Measurements from ENCODE around the gene TNFAIP8L2. TPM values are rescaled to one million over a fixed set of nuclear protein-coding genes. Genes with fewer than 3 reads are reported as not detected.

Gene TNFAIP8L2
- total RNA-seq, 1 donor from 2014 or later: not detected

GRCh38 chr1:151166505-151166956, 10.1 kb downstream of the TNFAIP8L2 start:
- peaks cover 3% of the 10 kb centered on the region for H3K27me3 Mint-ChIP-seq (ENCODE audit: low read depth)
- H3K9me3 Mint-ChIP-seq: no peaks in the 10 kb centered on the region
- peaks cover 28% of the 10 kb centered on the region for H3K4me1 Mint-ChIP-seq
- peak overlapping the region; percentile 93 for H3K4me3 Mint-ChIP-seq
- H3K27ac Mint-ChIP-seq (ENCODE audit: unreplicated experiment): peak overlapping the region; percentile 94
- no peak for TF ChIP-seq CTCF (conservative IDR thresholded peaks at IDR 0.05)
- peaks cover 6% of the 10 kb centered on the region for H3K36me3 Mint-ChIP-seq (ENCODE audit: low read depth)
- no peak for DNase-seq (ENCODE audit: low read depth, low spot score)

- peaks cover 3% of the 10 kb centered on the region for H3K27me3 Mint-ChIP-seq (ENCODE audit: low read depth)
- no peak for TF ChIP-seq CTCF (conservative IDR thresholded peaks at IDR 0.05)
- no peak for DNase-seq (ENCODE audit: low read depth, low spot score)
- peak overlapping the region; percentile 93 for H3K4me3 Mint-ChIP-seq
- H3K36me3 Mint-ChIP-seq (ENCODE audit: low read depth): peaks cover 6% of the 10 kb centered on the region
- no peaks in the 10 kb centered on the region for H3K9me3 Mint-ChIP-seq
- H3K4me1 Mint-ChIP-seq: peaks cover 28% of the 10 kb centered on the region
- H3K27ac Mint-ChIP-seq (ENCODE audit: unreplicated experiment): no peak overlapping the region
These were observed 10.7 kb downstream of the TNFAIP8L2 start for GRCh38 chr1:151167116-151167515.

GRCh38 chr1:151171190-151171589, 14.7 kb downstream of the TNFAIP8L2 start:
- no peak overlapping the region for H3K27ac Mint-ChIP-seq (ENCODE audit: unreplicated experiment)

GRCh38 chr1:151175041-151175741, 18.7 kb downstream of the TNFAIP8L2 start:
- H3K27ac Mint-ChIP-seq (ENCODE audit: unreplicated experiment): no peak overlapping the region
- H3K36me3 Mint-ChIP-seq (ENCODE audit: low read depth): peaks cover 12% of the 10 kb centered on the region

More at GRCh38 chr1:151171190-151171589, 14.7 kb downstream of the TNFAIP8L2 start:
- Mint-ChIP-seq H3K4me3 (peak overlapping the region; percentile 13), H3K4me1 (peaks cover 9% of the 10 kb centered on the region), H3K36me3 (ENCODE audit: low read depth) (peaks cover 7% of the 10 kb centered on the region), H3K9me3 (no peaks in the 10 kb centered on the region), H3K27me3 (ENCODE audit: low read depth) (no peaks in the 10 kb centered on the region)
- TF ChIP-seq CTCF (conservative IDR thresholded peaks at IDR 0.05): no peak
- DNase-seq (ENCODE audit: low read depth, low spot score): no peak

GRCh38 chr1:151175863-151176262, 19.4 kb downstream of the TNFAIP8L2 start, which contains the start of gene TMOD4:
Gene TMOD4 (minus strand): TSS chr1:151175981. CDS start chr1:151174875, 1,106 bp downstream.
- DNase-seq (ENCODE audit: low read depth, low spot score): no peak
- no peaks in the 10 kb centered on the region for H3K9me3 Mint-ChIP-seq
- TF ChIP-seq CTCF (conservative IDR thresholded peaks at IDR 0.05): peak; percentile 58
- H3K4me1 Mint-ChIP-seq: no peaks in the 10 kb centered on the region
- no peak within 1 kb of the TSS for H3K27ac Mint-ChIP-seq (ENCODE audit: unreplicated experiment)
- no peaks in the 10 kb centered on the region for H3K27me3 Mint-ChIP-seq (ENCODE audit: low read depth)
- peaks cover 16% of the 10 kb centered on the region for H3K36me3 Mint-ChIP-seq (ENCODE audit: low read depth)
- H3K4me3 Mint-ChIP-seq: peak within 1 kb of the TSS; percentile 13

More at GRCh38 chr1:151175041-151175741, 18.7 kb downstream of the TNFAIP8L2 start:
- Mint-ChIP-seq H3K4me1 (no peaks in the 10 kb centered on the region), H3K27me3 (ENCODE audit: low read depth) (no peaks in the 10 kb centered on the region), H3K9me3 (no peaks in the 10 kb centered on the region), H3K4me3 (peak overlapping the region; percentile 13)
- DNase-seq (ENCODE audit: low read depth, low spot score): no peak
- no peak for TF ChIP-seq CTCF (conservative IDR thresholded peaks at IDR 0.05)
